IPS DF 19.7 (cell line): ENCODE results near the gene SAMD4A.

Experiments
- DNase-seq: peaks from one replicate; pipeline ENCODE4 v3.0.0-alpha.2; 2013; ENCODE audit warnings: low read depth, low spot score

SAMD4A gene

DNA sequence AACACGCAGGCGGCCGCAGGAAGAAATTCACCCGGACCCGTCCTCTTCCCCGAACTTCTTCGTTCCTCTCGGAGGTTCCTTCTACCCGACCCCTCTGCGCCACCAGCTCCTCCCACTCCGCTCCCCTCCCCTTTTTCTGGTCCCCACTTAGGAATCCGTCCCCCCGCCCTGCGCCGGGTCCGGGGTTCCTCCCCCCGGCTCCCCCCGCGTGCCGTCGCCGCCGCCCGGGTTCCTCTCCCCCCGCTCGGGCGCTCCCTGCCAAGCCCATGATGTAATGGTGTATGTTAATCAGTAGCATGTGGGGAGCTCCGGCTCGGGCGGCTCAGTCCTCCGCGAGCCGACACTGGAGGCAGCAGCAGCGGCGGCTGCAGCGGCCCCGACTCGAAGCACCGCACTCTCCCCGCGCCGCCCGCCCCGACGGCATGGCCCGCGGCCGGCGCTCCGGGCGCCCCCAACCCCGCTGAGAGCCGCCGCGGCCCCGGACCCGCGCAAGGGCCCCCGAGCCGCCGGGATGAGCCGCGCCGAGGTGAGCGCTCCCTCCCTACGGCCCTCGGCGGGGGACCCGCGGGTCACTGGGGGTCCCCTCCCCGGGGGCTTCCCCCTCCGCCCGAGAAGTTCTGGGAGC, 1.0 kb upstream of the SAMD4A start:
- DNase-seq, result no peak

DNA sequence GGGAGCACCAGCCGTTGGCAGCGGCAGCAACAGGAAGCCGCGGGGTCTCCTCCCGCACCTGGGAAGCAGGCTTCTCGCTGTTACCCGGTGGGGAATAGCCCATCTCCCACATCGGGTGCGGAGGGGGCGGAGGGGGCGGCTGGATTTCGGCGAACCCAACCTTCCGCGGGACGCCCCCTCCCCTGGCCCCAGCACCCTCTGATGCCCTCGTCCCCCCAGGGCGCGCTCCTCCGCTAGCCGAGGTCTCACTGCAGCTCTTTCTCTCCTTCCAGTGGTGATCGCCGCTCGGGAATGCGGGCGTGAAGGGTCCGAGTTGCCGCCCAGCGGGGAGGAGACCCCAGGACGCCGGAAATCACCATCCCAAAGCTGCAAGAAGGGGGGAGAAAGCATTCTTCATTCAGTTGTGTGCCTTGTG, 303 bp downstream of the SAMD4A start:
- DNase-seq, result no peak

- no peak for DNase-seq
Measured at GRCh38 chr14:54567639-54568561, 972 bp downstream of the SAMD4A start.

GRCh38 chr14:54568821-54569595, 2.1 kb downstream of the SAMD4A start:
- no peak for DNase-seq

GRCh38 chr14:54570047-54570446, 3.1 kb downstream of the SAMD4A start:
- no peak for DNase-seq

DNA sequence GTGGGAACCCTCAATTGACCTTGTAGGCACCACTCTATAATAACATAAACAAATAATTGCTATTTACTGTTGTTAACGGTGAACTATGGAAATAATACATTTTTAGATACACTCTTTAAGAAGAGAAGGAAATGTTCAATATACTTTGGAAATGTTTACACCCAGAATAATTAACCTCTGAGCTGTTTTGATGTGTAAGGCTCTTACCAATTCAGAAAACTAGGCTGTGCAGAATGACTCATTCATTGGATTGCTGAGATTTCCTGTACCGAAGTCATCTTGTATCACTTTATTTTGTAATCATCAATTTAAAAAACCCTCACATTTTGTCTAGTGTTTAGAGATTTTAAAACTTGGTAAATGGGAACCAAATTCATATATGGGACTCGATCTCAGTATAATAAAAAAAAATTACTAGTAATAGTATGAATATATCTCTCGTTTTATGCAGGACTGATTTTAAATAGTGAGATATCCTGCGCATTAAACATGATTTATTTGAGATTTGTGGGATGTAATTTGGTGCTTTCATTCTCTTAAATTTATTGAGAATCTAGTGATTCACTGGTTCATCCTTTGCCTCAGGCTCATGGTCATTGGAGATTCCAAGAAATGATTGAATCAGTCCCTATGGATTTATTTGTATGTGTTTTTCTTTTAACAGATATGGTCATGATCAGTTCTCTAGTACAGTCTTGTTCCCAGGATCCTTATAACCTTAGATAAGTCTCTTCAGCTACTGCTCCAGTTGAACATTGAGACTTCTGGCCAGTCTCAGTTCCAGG, 3.9 kb downstream of the SAMD4A start:
- DNase-seq, result no peak

GRCh38 chr14:54572316-54572715, 5.4 kb downstream of the SAMD4A start:
- no peak for DNase-seq

- DNase-seq, result no peak
Measured at GRCh38 chr14:54574528-54574927, 7.6 kb downstream of the SAMD4A start.

- DNase-seq, result no peak
Measured at GRCh38 chr14:54577494-54577893, 10.6 kb downstream of the SAMD4A start.

GRCh38 chr14:54577977-54578376, 11.0 kb downstream of the SAMD4A start:
- DNase-seq, result no peak

DNA sequence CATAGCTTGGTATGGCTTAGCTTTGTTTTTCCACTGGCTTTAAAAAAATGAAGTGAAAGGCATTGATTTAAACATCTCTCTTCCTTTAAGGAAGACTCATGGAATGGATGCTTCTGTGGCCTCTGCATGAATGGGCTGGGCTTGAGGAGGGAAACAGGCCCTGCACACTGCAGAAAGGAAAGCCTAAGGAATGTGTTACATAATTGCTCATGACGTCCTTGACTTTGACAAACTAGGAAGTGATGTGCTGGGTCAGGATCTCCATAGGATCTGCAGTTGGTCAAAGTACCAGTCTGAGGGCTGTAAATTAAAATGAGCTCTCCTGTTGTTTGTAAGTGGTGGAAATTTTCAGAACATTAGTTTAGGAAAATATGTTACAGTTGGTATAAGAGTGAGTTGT, 12.7 kb downstream of the SAMD4A start:
- no peak for DNase-seq

- DNase-seq, result no peak
Measured at GRCh38 chr14:54580933-54581332, 14.0 kb downstream of the SAMD4A start.

- DNase-seq, result no peak
Measured at GRCh38 chr14:54582334-54582733, 15.4 kb downstream of the SAMD4A start.

GRCh38 chr14:54584097-54584496, 17.2 kb downstream of the SAMD4A start:
- no peak for DNase-seq

DNA sequence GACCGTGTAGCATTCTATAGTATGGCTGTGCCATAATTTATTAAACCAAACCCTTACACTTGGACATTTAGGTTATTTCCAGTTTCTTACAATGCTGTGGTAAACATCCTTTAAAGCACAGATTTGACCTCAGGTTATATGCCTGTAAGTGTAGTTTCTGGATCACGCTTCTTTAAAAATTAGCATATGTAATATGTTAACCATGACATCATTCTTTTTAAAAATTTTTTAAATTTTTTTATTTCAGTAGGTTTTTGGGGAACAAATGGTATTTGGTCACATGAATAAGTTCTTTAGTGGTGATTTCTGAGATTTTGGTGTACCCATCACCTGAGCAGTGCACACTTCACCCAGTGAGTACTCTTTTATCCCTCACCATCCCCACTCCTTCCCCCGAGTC, 18.3 kb downstream of the SAMD4A start:
- DNase-seq, result no peak

DNA sequence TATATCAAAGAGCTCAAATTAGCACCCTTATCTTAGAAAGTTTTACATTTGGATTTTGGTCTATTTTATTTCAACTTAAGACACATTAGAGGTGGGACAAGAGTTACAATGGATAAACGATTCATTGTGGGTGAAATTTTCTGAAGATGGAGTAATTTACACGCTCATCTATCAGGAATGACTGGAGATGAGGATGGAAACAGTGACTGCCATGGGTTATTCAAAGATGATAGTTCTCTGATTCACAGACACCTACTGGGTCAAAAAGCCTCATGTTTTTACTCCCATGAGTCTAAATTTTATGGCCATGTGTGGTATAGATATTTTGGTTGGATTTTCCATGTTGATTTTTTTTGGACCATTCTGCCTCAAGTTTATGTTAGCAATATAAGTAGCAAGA, 22.1 kb downstream of the SAMD4A start:
- no peak for DNase-seq

GRCh38 chr14:54589843-54590242, 22.9 kb downstream of the SAMD4A start:
- no peak for DNase-seq

GRCh38 chr14:54590481-54590880, 23.6 kb downstream of the SAMD4A start:
- no peak for DNase-seq

DNA sequence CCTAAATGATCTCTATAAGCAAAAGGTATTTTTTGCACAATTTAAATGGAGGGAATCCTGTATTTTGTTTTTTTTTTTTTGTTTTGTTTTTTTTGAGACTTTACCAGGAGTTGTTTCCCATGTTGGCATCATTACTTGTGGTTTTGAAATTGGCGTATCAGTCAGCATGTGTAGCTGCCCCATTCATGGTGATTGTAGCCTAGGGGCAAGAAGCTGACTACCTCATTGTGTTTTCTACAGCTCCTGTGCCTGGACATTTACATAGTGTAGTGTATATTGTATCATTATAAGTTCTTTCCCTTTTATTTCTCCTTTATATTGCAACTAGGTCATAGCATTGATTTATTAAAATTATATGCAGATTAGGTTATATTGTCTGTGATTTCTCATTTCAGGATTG, 24.5 kb downstream of the SAMD4A start:
- no peak for DNase-seq

DNA sequence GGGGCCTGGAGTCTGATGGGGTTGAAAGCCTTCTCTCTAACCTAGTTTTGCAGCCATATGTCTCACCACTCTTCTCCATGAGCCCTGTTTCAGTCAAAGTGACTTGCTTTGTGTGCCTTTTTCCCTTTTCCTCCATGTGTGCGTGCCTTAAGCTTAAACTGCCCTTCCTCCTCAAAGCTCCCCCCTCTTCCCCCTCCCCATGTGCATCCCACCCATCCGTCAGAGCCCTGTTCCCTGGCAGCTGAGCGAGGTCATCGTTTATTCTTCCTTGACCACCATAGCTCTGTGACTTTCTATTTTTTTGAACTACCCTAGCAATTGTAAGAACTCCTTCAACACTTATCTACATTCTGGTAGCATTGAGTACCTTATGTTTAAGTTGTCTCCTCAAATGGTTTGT, 24.9 kb downstream of the SAMD4A start:
- DNase-seq, result no peak

DNA sequence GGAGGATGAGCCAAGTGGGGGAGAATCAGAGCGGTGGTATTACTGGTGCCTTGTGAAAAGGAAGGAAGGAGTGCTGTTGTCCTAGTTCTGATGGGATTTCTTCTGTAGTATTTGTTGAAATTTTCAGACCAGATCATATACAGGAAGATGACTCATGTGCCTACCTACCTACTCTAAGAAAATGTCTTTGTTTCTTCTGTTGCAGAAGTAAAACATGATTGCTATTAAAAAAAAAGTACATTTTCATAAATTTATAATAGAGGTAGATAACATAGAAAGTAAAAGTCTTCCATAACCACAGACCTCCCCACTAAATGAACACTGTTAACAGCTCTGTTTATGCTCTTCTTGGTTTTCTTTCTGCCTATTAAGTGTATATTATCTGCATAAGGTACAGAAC, 26.9 kb downstream of the SAMD4A start:
- DNase-seq, result no peak

- DNase-seq, result no peak
Measured at GRCh38 chr14:54594537-54594936, 27.6 kb downstream of the SAMD4A start.
